CD4-positive, alpha-beta T cell (primary cell): Measurements from ENCODE around the gene PAWR. TPM values are rescaled to one million over a fixed set of nuclear protein-coding genes. Genes with fewer than 3 reads are reported as not detected.
"Not testable (repeated sequence)": the region's sequence is repeated elsewhere in the genome, so short reads cannot be mapped to it uniquely, and the experiment has no call there.

ENCODE experiments used
- ATAC-seq: fragments of 200-7000 bp; cut with Tn5 transposase; one replicate; pipeline ENCODE4 v1.10.0; 2022; ENCODE audit warnings: mild to moderate bottlenecking; ENCODE audit not compliant: poor library complexity
- CTCF ChIA-PET: fragments of 350-600 bp; sonication (Branson Sonifier 250); formaldehyde crosslinking; loops from one replicate; lab custom pipeline; 2021; ENCODE audit warnings: antibody characterized with exemption, inconsistent platforms; lab: Charles Lee
- POLR2A ChIA-PET: fragments of 350-600 bp; sonication (Branson Sonifier 250); formaldehyde crosslinking; loops from one replicate; lab custom pipeline; 2021; ENCODE audit warnings: antibody characterized with exemption, inconsistent platforms; lab: Charles Lee
- DNase-seq, 14 experiments: peaks; one replicate each; pipeline ENCODE4 v3.0.0-alpha.2; 2013 to 2020; ENCODE audit warnings: mixed read lengths in 2 of 14
- H3K27ac ChIP-seq, 2 donors: one replicate each; pipeline versions ENCODE4 v1.5.1 to v1.7.0; 2013; ENCODE audit warnings: low read length in 2 of 2, low read depth in 1 of 2, mild to moderate bottlenecking in 1 of 2
- H3K27me3 ChIP-seq, 2 experiments: 1 replicate in 1 of 2; 2 replicates in 1 of 2; pipeline versions ENCODE4 v1.6.1 to v1.7.0; 2013; ENCODE audit warnings: low read length in 2 of 2, control low read depth in 1 of 2, mild to moderate bottlenecking in 1 of 2, moderate library complexity in 1 of 2; ENCODE audit not compliant: insufficient read depth in 2 of 2, control insufficient read depth in 1 of 2
- H3K36me3 ChIP-seq: one replicate; pipeline ENCODE4 v1.6.1; 2013; ENCODE audit warnings: low read length, control low read depth; ENCODE audit not compliant: insufficient read depth
- H3K4me1 ChIP-seq: one replicate; pipeline ENCODE4 v1.6.1; 2013; ENCODE audit warnings: low read length, control low read depth; ENCODE audit not compliant: insufficient read depth
- H3K4me3 ChIP-seq: one replicate; pipeline ENCODE4 v1.5.1; 2013; ENCODE audit warnings: mild to moderate bottlenecking, low read length, moderate library complexity
- H3K9me3 ChIP-seq, 2 experiments: 1 replicate in 1 of 2; 2 replicates in 1 of 2; pipeline versions ENCODE4 v1.6.1 to v1.7.0; 2013; ENCODE audit warnings: low read length in 2 of 2, mild to moderate bottlenecking in 2 of 2, control low read depth in 1 of 2, moderate library complexity in 1 of 2; ENCODE audit not compliant: control insufficient read depth in 1 of 2, insufficient read depth in 1 of 2
- H3K27ac Mint-ChIP-seq: one replicate; pipeline ENCODE4 v1.8.0; 2020; ENCODE audit warnings: mixed read lengths
- H3K27me3 Mint-ChIP-seq: one replicate; pipeline ENCODE4 v1.8.0; 2021; ENCODE audit warnings: mixed read lengths
- H3K36me3 Mint-ChIP-seq: one replicate; pipeline ENCODE4 v1.8.0; 2021; ENCODE audit warnings: low read depth, mixed read lengths
- H3K4me1 Mint-ChIP-seq: one replicate; pipeline ENCODE4 v1.8.0; 2021; ENCODE audit warnings: low read depth, mixed read lengths
- H3K4me3 Mint-ChIP-seq: one replicate; pipeline ENCODE4 v1.8.0; 2020; ENCODE audit warnings: mild to moderate bottlenecking, mixed read lengths
- H3K9me3 Mint-ChIP-seq: one replicate; pipeline ENCODE4 v1.8.0; 2020; ENCODE audit warnings: mixed read lengths
- CTCF ChIP-seq: fragments of 200-600 bp; IDR thresholded peaks from one replicate; pipeline ENCODE4 v1.8.0; 2022; ENCODE audit warnings: antibody characterized with exemption, mild to moderate bottlenecking
- intact Hi-C, 2 experiments: fragments of 100-400 bp; cut with DNase I in 1 of 2; cut with micrococcal nuclease in 1 of 2; formaldehyde crosslinking; loops; one replicate each; pipeline versions ENCODE4 v1.15.1 to v1.9.0; 2023 to 2025; cut with DNase I, micrococcal nuclease
- total RNA-seq, 174 experiments: library from RNA in 2 of 174; stranded (reverse) in 2 of 174; gene quantifications; one replicate each; pipeline ENCODE4 v1.2.3 and lab custom pipeline; 2021 to 2026

PAWR gene
- total RNA-seq, 2 experiments from 2014 or later, result 1.6 to 3.2 TPM

- no peaks in the 10 kb centered on the region for H3K4me1 ChIP-seq
- H3K27me3 ChIP-seq, result no peaks in the 10 kb centered on the region
- no peaks in the 10 kb centered on the region for H3K4me1 Mint-ChIP-seq
- DNase-seq (no peak), ATAC-seq (no peak)
- no peaks in the 10 kb centered on the region for H3K36me3 Mint-ChIP-seq
- no peaks in the 10 kb centered on the region for H3K36me3 ChIP-seq
- H3K4me3 Mint-ChIP-seq, result no peak overlapping the region
- H3K27ac Mint-ChIP-seq, result no peak overlapping the region
- intact Hi-C loops, result no loop called here
- peaks cover 0 to 11% of the 10 kb centered on the region in 2 experiments for H3K9me3 ChIP-seq
- ChIA-PET POLR2A (no interaction called here), CTCF (no interaction called here)
- no peak overlapping the region for H3K4me3 ChIP-seq
- no peaks in the 10 kb centered on the region for H3K9me3 Mint-ChIP-seq
- H3K27me3 Mint-ChIP-seq, result no peaks in the 10 kb centered on the region
- no peak overlapping the region for H3K27ac ChIP-seq
- TF ChIP-seq CTCF, result no peak
These were observed 61.2 kb downstream of the PAWR start for GRCh38 chr12:79629561-79629960.

GRCh38 chr12:79626735-79627134 lies 64.0 kb downstream of the PAWR start:
- H3K36me3 Mint-ChIP-seq, DNase-seq, intact Hi-C loops, POLR2A ChIA-PET, H3K27me3 ChIP-seq, H3K36me3 ChIP-seq, ATAC-seq, CTCF ChIA-PET, H3K27ac ChIP-seq, H3K4me3 Mint-ChIP-seq, H3K4me1 ChIP-seq, H3K4me1 Mint-ChIP-seq, H3K4me3 ChIP-seq, H3K9me3 Mint-ChIP-seq, H3K27ac Mint-ChIP-seq, H3K27me3 Mint-ChIP-seq: not testable (repeated sequence)
- peaks cover 0 to 11% of the 10 kb centered on the region in 2 experiments for H3K9me3 ChIP-seq

- Histone ChIP-seq H3K4me3 (no peak overlapping the region), H3K36me3 (no peaks in the 10 kb centered on the region), H3K4me1 (no peaks in the 10 kb centered on the region), H3K9me3 (peaks cover 0 to 11% of the 10 kb centered on the region in 2 experiments), H3K27me3 (no peaks in the 10 kb centered on the region), H3K27ac (no peak overlapping the region)
- Mint-ChIP-seq H3K27ac (no peak overlapping the region), H3K36me3 (no peaks in the 10 kb centered on the region), H3K4me3 (no peak overlapping the region), H3K4me1 (no peaks in the 10 kb centered on the region), H3K27me3 (no peaks in the 10 kb centered on the region), H3K9me3 (no peaks in the 10 kb centered on the region)
- POLR2A ChIA-PET, result no interaction called here
- no peak for TF ChIP-seq CTCF
- intact Hi-C loops, result no loop called here
- DNase-seq, result no peak
- CTCF ChIA-PET, result no interaction called here
- no peak for ATAC-seq
These were observed 66.4 kb downstream of the PAWR start for GRCh38 chr12:79624378-79624777.

DNA sequence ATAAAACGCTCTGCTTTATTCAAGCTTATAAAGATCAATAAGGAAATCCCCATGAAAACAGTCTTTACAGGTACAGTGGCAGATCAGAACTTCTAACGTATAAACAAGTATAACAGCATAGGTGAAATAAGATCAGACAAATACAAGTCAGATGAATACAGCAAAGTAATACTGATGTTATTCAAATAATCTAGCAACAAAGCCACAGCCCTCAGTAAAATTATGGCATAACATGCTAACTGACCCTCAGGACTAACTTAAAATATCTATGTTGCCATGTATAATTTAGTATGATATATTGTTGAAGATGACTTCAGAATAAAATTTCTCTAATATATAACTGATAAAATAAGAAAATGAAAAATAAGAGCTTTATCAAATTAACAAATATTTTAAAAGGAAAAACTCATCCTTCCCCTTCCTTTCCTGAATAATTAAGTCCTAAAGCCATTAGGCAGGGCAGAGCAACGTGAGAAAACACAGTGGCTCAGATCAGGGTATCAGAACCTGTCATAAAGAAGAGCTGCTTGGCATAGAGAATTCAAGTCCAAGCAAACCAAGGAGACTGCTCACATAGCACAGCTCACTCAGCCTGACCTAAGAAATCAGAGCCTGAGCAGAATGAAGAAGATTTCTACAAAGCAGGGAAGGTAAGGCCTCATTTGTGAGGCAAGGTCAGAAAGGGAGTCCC lies 70.7 kb downstream of the PAWR start:
- no peak for TF ChIP-seq CTCF
- intact Hi-C loops, result no loop called here
- H3K4me1 Mint-ChIP-seq, result no peaks in the 10 kb centered on the region
- H3K27ac ChIP-seq, result no peak overlapping the region
- no peaks in the 10 kb centered on the region for H3K4me1 ChIP-seq
- no peaks in the 10 kb centered on the region for H3K9me3 Mint-ChIP-seq
- CTCF ChIA-PET, result no interaction called here
- H3K4me3 Mint-ChIP-seq, result no peak overlapping the region
- POLR2A ChIA-PET, result no interaction called here
- H3K27me3 ChIP-seq, result no peaks in the 10 kb centered on the region
- no peak overlapping the region for H3K27ac Mint-ChIP-seq
- H3K27me3 Mint-ChIP-seq, result no peaks in the 10 kb centered on the region
- no peak for ATAC-seq
- H3K4me3 ChIP-seq, result no peak overlapping the region
- no peaks in the 10 kb centered on the region for H3K36me3 Mint-ChIP-seq
- H3K9me3 ChIP-seq, result no peaks in the 10 kb centered on the region
- no peak for DNase-seq
- no peaks in the 10 kb centered on the region for H3K36me3 ChIP-seq
